ENCODE data around the gene NPR1.

- TF ChIP-seq ZNF266 (tag by site-specific recombination; IDR thresholded peaks at IDR 0.05; ENCODE audit: low read depth) (no peak), ZNF24 (tag by site-specific recombination; IDR thresholded peaks at IDR 0.05) (no peak), ELK4 (IDR thresholded peaks at IDR 0.05; ENCODE audit: borderline replicate concordance, low read depth, low read length) (no peak), ZNF175 (tag by site-specific recombination; IDR thresholded peaks at IDR 0.05) (no peak), CTCF (tag by site-specific recombination; IDR thresholded peaks at IDR 0.05) (no peak), REST (tag by site-specific recombination; IDR thresholded peaks at IDR 0.05) (no peak), YY1 (tag by site-specific recombination; IDR thresholded peaks at IDR 0.05) (no peak), ZNF510 (tag by site-specific recombination; IDR thresholded peaks at IDR 0.05; ENCODE audit: insufficient replicate concordance) (no peak), BCL6B (tag by site-specific recombination; IDR thresholded peaks at IDR 0.05) (no peak), ZNF792 (tag by site-specific recombination; IDR thresholded peaks at IDR 0.05) (no peak), ZNF777 (tag by site-specific recombination; IDR thresholded peaks at IDR 0.05; ENCODE audit: borderline replicate concordance) (no peak), TCF7L2 (IDR thresholded peaks at IDR 0.05; ENCODE audit: borderline replicate concordance, low read depth, low read length) (no peak)
Measured at GRCh38 chr1:153682730-153683129, 4.2 kb downstream of the NPR1 start.

All from HEK293 (cell line).